ENCODE measurements around the gene MAGI2. TPM values are rescaled to one million over a fixed set of nuclear protein-coding genes. Genes with fewer than 3 reads are reported as not detected.

Gene MAGI2
- total and polyA plus RNA-seq, 4 donors, result 0.37 to 4.1 (median 1.4) TPM

- Histone ChIP-seq H3K36me3 (ENCODE audit: control insufficient read depth in 4 of 4, insufficient read depth in 3 of 4, low read depth in 1 of 4, low read length in 3 of 4) (no peaks in the 10 kb centered on the region), H3K4me3 (ENCODE audit: low read depth in 1 of 3, low read length in 3 of 3) (no peak overlapping the region), H3K4me1 (ENCODE audit: control insufficient read depth in 4 of 4, insufficient read depth in 4 of 4, low read length in 3 of 4) (no peaks in the 10 kb centered on the region), H3K27me3 (ENCODE audit: control insufficient read depth in 4 of 4, insufficient read depth in 4 of 4, low read length in 3 of 4) (no peaks in the 10 kb centered on the region), H3K9me3 (ENCODE audit: control insufficient read depth in 4 of 4, low read length in 3 of 4) (no peaks in the 10 kb centered on the region), H3K9ac (ENCODE audit: low read depth in 1 of 2, low read length in 2 of 2) (no peak overlapping the region), H3K27ac (ENCODE audit: low read depth in 1 of 2, low read length in 2 of 2) (no peak overlapping the region)
- TF ChIP-seq TAF1 (conservative IDR thresholded peaks at IDR 0.05) (no peak), GABPA (IDR thresholded peaks at IDR 0.05 in 1 of 2, conservative IDR thresholded peaks at IDR 0.05 in 1 of 2) (no peak), JUND (IDR thresholded peaks at IDR 0.05) (no peak), EGR1 (IDR thresholded peaks at IDR 0.05; ENCODE audit: low read depth in 2 of 2) (no peak), RXRA (IDR thresholded peaks at IDR 0.05) (no peak), HNF4A (conservative IDR thresholded peaks at IDR 0.05) (no peak), REST (IDR thresholded peaks at IDR 0.05) (no peak), FOXA2 (IDR thresholded peaks at IDR 0.05) (no peak), ATF3 (IDR thresholded peaks at IDR 0.05) (no peak), RAD21 (IDR thresholded peaks at IDR 0.05) (no peak), ZBTB33 (IDR thresholded peaks at IDR 0.05) (no peak), SP1 (IDR thresholded peaks at IDR 0.05) (no peak), CTCF (IDR thresholded peaks at IDR 0.05; ENCODE audit: low read depth, low read length, missing input control) (no peak), YY1 (IDR thresholded peaks at IDR 0.05) (no peak), FOXA1 (IDR thresholded peaks at IDR 0.05) (no peak), NR2F2 (IDR thresholded peaks at IDR 0.05) (no peak), HNF4G (IDR thresholded peaks at IDR 0.05) (no peak)
- no peak for DNase-seq (ENCODE audit: low spot score)
Measured at GRCh38 chr7:78576236-78576635, 877.2 kb downstream of the MAGI2 start.

GRCh38 chr7:78571292-78571691 lies 882.2 kb downstream of the MAGI2 start:
- no peak overlapping the region for H3K9ac ChIP-seq (ENCODE audit: low read depth in 1 of 2, low read length in 2 of 2)
- WGBS, result 80% methylated on average over 1 of the region's 1 CpG
- no peak overlapping the region for H3K27ac ChIP-seq (ENCODE audit: low read depth in 1 of 2, low read length in 2 of 2)
- H3K9me3 ChIP-seq (ENCODE audit: control insufficient read depth in 4 of 4, low read length in 3 of 4), result no peaks in the 10 kb centered on the region
- no peaks in the 10 kb centered on the region for H3K4me1 ChIP-seq (ENCODE audit: control insufficient read depth in 4 of 4, insufficient read depth in 4 of 4, low read length in 3 of 4)
- DNase-seq (ENCODE audit: low spot score), result no peak
- H3K4me3 ChIP-seq (ENCODE audit: low read depth in 1 of 3, low read length in 3 of 3), result no peak overlapping the region
- H3K27me3 ChIP-seq (ENCODE audit: control insufficient read depth in 4 of 4, insufficient read depth in 4 of 4, low read length in 3 of 4), result no peaks in the 10 kb centered on the region
- no peaks in the 10 kb centered on the region for H3K36me3 ChIP-seq (ENCODE audit: control insufficient read depth in 4 of 4, insufficient read depth in 3 of 4, low read depth in 1 of 4, low read length in 3 of 4)
- TF ChIP-seq CTCF (IDR thresholded peaks at IDR 0.05; ENCODE audit: low read depth, low read length, missing input control), result no peak
- no peak for TF ChIP-seq FOXA2 (IDR thresholded peaks at IDR 0.05)
- no peak for TF ChIP-seq ZBTB33 (IDR thresholded peaks at IDR 0.05)
- no peak for TF ChIP-seq ATF3 (IDR thresholded peaks at IDR 0.05)

Data from liver (tissue), 9 donors.